BJ (cell line): Measurements from ENCODE around the gene CAPSL. TPM values are rescaled to one million over a fixed set of nuclear protein-coding genes. Genes with fewer than 3 reads are reported as not detected.

Source experiments
- CTCF ChIA-PET: fragments of 350-600 bp; formaldehyde crosslinking; extraction: SDS; loops from one replicate; lab custom pipeline; 2021; ENCODE audit warnings: antibody characterized with exemption, inconsistent platforms; lab: Yijun Ruan, JAX
- POLR2A ChIA-PET: fragments of 300-600 bp; sonication (Branson Sonifier 250); formaldehyde crosslinking; extraction: SDS; loops from one replicate; lab custom pipeline; 2021; ENCODE audit warnings: antibody characterized with exemption; lab: Charles Lee
- DNase-seq: peaks from one replicate; pipeline ENCODE4 v3.0.0-alpha.2; 2011; ENCODE audit warnings: low read depth
- H3K27me3 ChIP-seq: 2 replicates; pipeline ENCODE4 v1.6.0; 2011; ENCODE audit warnings: low read length; ENCODE audit not compliant: control insufficient read depth, insufficient read depth
- H3K36me3 ChIP-seq: 2 replicates; pipeline ENCODE4 v1.5.1; 2011; ENCODE audit warnings: low read length; ENCODE audit not compliant: control insufficient read depth, insufficient read depth
- H3K4me3 ChIP-seq: 2 replicates; pipeline ENCODE4 v1.5.1; 2011; ENCODE audit warnings: low read depth, mild to moderate bottlenecking, control low read depth, low read length
- CTCF ChIP-seq: IDR thresholded peaks from 2 replicates; pipeline ENCODE4 v1.5.1; 2011; ENCODE audit warnings: low read depth, mild to moderate bottlenecking, control low read depth, inconsistent platforms, low read length, moderate library complexity; ENCODE audit not compliant: insufficient read depth
- polyA plus RNA-seq: library from polyadenylated mRNA; depleted of rRNA; stranded (reverse); fragments of >200 nt; gene quantifications from 2 replicates; pipeline ENCODE4 v1.2.3, GENCODE V29; 2011

The CAPSL gene
- polyA plus RNA-seq, 1 experiment: 0.18 TPM

- Histone ChIP-seq H3K27me3 (no peaks in the 10 kb centered on the region), H3K36me3 (peaks cover 6% of the 10 kb centered on the region; the same call in 1 of the 2 replicates), H3K4me3 (no peak overlapping the region)
- TF ChIP-seq CTCF: no peak
- CTCF ChIA-PET: interaction anchor here (1.1 kb wide), 2 partner anchors 11 to 55 kb away, joined by 3 to 4 read pairs; no protein-coding TSS in a partner anchor
- DNase-seq: no peak
- POLR2A ChIA-PET: no interaction called here
These were observed 68.6 kb downstream of the CAPSL start for GRCh38 chr5:35869685-35870277.

- POLR2A ChIA-PET: no interaction called here
- peaks cover 6% of the 10 kb centered on the region; the same call in 1 of the 2 replicates for H3K36me3 ChIP-seq
These were observed 70.4 kb downstream of the CAPSL start for GRCh38 chr5:35867998-35868397.

GRCh38 chr5:35863159-35863558, 75.3 kb downstream of the CAPSL start:
- Histone ChIP-seq H3K4me3 (no peak overlapping the region), H3K36me3 (0 out of 2 replicates have a peak, but pooled peaks cover 2% of the 10 kb centered on the region), H3K27me3 (no peaks in the 10 kb centered on the region)
- no peak for TF ChIP-seq CTCF
- ChIA-PET POLR2A (no interaction called here), CTCF (interaction anchor here (0.6 to 1.6 kb wide), 3 partner anchors 13 to 86 kb away, joined by 3 read pairs; no protein-coding TSS in a partner anchor)
- no peak for DNase-seq

More at GRCh38 chr5:35867998-35868397, 70.4 kb downstream of the CAPSL start:
- H3K4me3 ChIP-seq: no peak overlapping the region
- no peak for DNase-seq
- H3K27me3 ChIP-seq: no peaks in the 10 kb centered on the region
- no peak for TF ChIP-seq CTCF
- CTCF ChIA-PET: interaction anchor here (0.6 kb wide), 1 partner anchor 8 kb away, joined by 3 read pairs; no protein-coding TSS in a partner anchor

- DNase-seq: no peak
- ChIA-PET POLR2A (no interaction called here), CTCF (interaction anchor here (1.5 to 1.6 kb wide), 2 partner anchors 12 to 85 kb away, joined by 3 read pairs; no protein-coding TSS in a partner anchor)
- Histone ChIP-seq H3K27me3 (no peaks in the 10 kb centered on the region), H3K36me3 (0 out of 2 replicates have a peak, but pooled peaks cover 2% of the 10 kb centered on the region), H3K4me3 (no peak overlapping the region)
- TF ChIP-seq CTCF: no peak
These were observed 76.3 kb downstream of the CAPSL start for GRCh38 chr5:35862126-35862525.

- H3K36me3 ChIP-seq: 0 out of 2 replicates have a peak, but pooled peaks cover 2% of the 10 kb centered on the region
- TF ChIP-seq CTCF: no peak
- ChIA-PET POLR2A (no interaction called here), CTCF (interaction anchor here (1.5 kb wide), 1 partner anchor 84 kb away, joined by 3 read pairs; no protein-coding TSS in a partner anchor)
- H3K27me3 ChIP-seq: no peaks in the 10 kb centered on the region
- DNase-seq: no peak
- no peak overlapping the region for H3K4me3 ChIP-seq
These were observed 76.7 kb downstream of the CAPSL start for GRCh38 chr5:35861718-35862117.
